ENCODE results near the gene CAD.
"Not testable (repeated sequence)": the region's sequence is repeated elsewhere in the genome, so short reads cannot be mapped to it uniquely, and the experiment has no call there.

The CAD gene

DNA sequence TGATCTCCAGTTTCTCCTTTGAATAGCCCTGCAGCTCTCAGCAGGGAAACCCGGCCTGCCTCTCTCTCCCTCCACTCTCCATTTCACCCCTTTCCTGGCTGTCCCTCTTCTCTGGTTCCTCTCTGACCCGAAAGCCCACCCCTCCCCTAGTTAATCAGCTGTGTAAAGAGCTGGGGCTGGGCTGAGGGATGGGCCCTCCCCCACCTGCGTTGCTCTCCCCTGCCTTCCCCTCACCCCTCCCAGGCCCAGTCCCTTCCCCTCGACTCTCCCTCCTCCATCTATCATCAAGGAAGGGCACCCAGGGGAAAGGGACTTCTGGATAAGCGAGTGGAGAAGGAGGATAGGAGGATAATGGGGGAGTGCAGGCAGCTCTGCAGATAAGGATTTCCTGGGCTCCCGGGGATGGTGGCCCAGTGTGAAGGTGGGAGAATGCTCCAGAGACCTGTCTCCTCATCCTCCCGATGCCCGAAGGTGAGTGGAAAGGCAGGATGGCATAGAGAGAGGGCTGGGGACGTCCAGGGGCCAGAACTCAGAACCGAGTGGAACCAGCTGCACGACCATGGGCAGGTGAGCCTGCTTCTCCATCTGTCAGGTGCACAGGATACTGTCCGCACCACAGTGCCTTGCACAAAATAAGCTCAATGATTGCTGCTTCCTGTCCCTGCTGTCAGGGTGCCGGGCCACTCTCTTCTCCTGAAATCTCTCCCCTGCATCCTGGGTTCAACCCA lies 33.6 kb downstream of the CAD start:
- DNase-seq (ENCODE audit: extremely low spot score, insufficient read length, low read depth) (no peak), FAIRE-seq (no peak)

DNA sequence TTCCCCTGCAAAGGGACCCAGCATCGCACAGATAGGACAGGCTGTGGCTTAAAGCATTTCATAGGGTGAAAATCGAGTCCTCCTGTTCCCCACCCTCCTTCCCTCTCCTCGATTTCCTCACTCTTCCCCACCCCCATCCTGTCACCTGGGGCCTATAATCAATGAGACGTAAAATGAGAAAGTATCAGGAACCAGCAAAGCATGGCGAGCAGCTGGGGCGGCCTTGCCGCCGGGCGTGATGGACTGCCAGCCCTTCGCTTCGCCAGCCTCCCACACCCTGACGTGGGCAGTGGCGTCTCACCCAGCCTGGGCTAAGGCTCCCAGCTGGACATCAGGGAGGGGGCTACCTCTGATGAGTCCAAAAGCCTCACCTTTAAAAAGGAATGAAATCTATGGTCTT lies 34.6 kb downstream of the CAD start:
- no peak for FAIRE-seq
- DNase-seq (ENCODE audit: extremely low spot score, insufficient read length, low read depth): no peak

GRCh38 chr2:27255187-27255586 lies 38.0 kb downstream of the CAD start:
- DNase-seq (ENCODE audit: extremely low spot score, insufficient read length, low read depth) (no peak), FAIRE-seq (no peak)

DNA sequence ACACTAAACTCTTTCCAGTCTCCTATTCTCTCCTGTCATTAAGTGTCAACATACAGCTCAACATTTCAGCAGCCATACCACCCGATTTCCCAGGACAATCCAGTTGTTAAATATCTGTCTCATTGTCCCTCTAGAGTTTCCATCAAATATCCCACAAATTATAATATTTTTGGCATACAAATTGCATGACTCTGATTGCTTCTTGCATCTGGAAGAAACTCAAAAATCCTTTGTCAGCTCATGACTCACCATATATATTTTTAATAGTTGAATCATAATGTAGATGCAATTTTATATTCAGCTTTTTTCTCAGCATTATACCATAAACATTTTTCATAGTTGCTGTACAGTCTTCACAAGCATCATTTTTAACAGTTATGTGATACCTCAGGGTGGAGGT lies 38.5 kb downstream of the CAD start:
- DNase-seq (ENCODE audit: extremely low spot score, insufficient read length, low read depth): no peak

DNA sequence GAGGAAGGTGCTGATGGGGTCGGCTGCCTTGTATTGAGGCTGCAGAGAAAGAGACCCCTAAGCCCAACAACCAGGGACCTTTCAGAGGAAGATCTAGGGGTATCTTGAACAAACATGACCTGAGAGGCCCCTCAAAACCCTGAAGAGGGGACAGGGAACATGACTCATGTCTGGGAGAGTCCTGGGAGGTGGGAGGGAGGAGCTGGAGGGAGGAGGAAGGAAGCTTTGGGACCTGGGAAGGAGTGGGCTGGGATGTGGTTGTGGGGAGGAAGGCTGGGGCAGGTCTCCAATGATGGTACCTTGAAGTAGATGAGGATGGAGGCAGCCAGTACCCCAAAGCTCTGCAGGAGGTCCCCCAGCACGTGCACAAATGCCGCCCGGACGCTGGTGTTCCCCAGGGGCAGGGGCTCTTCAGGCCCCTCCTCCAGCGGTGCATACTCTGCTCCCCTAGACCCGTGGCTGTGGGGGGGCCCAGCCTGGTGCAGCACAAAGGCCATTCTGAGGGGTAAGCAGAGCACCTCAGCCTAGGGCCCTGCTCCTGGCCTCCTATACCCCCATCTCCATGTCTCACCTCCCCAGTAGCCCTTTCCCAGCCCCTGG lies 39.8 kb downstream of the CAD start:
- DNase-seq (ENCODE audit: extremely low spot score, insufficient read length, low read depth) (no peak), FAIRE-seq (no peak)

More for the DNA sequence above, 38.5 kb downstream of the CAD start:
- no peak for FAIRE-seq

DNA sequence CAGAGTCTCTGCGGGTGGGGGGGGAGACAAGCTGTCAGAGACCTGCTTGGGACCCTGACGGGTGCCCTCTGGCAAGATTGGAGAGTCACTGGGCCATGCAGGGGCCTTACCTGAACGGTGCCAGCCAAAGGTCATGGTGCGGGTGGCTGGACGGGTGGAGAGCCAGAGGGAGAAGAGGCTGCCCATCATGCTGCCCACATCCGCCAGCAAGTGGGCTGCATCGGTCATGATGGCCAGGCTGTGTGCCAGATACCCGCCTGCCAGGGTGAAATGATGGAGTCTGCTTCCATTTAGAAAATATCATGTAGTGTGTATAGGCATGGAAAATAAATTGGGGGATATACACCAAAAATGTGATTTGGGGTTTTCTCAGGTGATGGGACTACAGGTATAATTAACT lies 40.9 kb downstream of the CAD start:
- no peak for FAIRE-seq

DNA sequence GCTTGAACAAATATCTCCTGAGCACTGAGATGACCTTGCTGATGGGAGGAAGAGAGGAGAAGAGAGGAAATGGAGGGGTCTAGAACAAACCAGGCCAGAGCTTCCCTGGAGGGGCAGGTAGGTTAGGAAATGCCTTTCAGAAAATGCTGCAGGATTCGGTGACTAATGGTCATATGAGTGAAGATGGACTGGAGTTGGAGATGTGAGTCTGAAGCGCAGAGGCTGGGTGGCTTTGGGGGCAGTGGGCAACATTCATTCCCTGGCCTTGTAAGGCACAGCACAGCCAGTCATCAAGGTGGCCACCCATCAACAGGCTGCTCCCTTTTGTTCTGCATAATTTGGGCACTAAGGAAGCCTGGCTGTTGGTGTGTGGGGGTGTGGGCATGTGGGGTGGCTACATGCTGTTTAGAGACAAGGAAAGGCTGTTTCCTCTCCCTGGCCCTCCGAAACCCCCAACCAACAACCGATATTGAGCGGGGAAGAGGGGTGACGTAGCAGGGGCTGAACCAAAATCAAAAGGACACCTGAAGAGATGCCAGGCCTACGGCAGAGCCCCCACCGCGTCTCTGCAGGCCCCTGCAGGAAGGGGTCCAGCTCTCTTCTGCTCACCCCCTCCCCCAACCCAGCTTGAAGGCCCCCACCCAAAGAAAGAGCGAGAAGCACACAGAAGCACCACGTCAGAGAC lies 44.2 kb downstream of the CAD start:
- FAIRE-seq (no peak), DNase-seq (ENCODE audit: extremely low spot score, insufficient read length, low read depth) (no peak)

More for the DNA sequence above, 40.9 kb downstream of the CAD start:
- no peak for DNase-seq (ENCODE audit: extremely low spot score, insufficient read length, low read depth)

DNA sequence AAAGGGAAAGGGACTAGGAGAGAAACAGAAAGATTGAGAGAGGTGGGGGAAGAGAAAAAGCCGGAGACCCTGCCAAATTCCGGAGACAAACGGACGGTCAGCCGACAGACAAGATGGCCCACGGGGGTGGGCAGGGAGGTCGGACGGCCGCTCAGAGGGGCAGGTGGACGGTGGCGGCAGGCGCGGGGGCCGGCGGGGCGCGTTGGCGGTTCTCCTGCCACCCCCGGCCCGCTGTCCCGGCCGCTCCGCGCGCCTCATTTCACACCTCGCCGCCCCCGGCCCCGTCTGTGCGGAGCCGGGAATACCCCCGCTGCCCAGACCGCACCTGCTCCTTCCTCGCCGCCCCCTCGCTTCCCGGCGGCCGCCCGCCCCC lies 44.7 kb downstream of the CAD start:
- FAIRE-seq (no peak), DNase-seq (ENCODE audit: extremely low spot score, insufficient read length, low read depth) (no peak)

DNA sequence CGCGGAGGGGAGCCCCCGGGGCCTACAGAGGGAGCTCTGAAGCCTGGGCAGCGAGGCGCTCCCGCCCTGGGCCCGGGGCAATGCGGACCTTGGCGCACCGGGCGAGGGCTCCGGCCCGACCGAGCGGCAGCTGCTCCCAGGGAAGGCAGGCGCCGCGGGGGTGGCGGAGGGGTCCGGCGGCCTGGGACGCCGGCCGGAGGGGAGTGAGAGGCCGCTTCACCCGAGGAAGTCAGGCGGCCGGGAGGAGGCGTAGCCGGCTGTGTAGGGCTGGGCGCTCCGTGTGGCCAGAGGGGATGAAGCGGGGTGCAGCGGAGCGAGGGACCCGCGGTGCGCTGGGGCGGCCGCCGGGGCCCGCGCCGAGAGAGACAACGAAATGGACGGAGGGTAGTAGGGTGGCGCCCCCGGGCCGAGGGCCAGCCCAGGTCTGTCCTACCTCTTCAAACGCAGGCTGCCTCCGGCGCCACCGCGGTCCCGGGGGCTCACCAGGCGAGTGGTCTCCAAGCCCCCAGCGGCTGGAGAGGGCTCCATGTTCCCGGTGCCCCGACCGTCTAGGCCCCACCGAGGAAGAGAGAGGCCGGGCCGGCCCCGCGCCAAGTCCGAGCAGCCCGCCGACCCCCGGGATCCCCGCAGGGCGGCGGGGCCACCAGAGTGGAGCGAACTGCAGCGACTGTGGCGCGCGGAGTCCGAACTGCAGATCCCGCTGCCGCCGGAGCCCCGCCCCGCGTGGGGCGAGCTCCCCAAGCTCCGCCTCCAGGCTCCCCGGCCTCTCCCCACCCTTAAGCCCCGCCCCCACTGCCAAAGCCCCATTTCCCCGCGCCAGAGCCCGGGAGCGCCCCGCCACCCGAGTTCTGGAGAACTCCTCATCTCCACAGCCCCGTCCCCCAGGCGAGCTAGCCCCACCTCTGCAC lies 45.5 kb downstream of the CAD start, which contains the start of gene SLC30A3:
Gene SLC30A3, minus strand, starts transcription at position 669 of the 908 bp plus-strand sequence. Its CDS starts 141 bp downstream, at position 528.
- peak; percentile 77 for DNase-seq (ENCODE audit: extremely low spot score, insufficient read length, low read depth)

DNA sequence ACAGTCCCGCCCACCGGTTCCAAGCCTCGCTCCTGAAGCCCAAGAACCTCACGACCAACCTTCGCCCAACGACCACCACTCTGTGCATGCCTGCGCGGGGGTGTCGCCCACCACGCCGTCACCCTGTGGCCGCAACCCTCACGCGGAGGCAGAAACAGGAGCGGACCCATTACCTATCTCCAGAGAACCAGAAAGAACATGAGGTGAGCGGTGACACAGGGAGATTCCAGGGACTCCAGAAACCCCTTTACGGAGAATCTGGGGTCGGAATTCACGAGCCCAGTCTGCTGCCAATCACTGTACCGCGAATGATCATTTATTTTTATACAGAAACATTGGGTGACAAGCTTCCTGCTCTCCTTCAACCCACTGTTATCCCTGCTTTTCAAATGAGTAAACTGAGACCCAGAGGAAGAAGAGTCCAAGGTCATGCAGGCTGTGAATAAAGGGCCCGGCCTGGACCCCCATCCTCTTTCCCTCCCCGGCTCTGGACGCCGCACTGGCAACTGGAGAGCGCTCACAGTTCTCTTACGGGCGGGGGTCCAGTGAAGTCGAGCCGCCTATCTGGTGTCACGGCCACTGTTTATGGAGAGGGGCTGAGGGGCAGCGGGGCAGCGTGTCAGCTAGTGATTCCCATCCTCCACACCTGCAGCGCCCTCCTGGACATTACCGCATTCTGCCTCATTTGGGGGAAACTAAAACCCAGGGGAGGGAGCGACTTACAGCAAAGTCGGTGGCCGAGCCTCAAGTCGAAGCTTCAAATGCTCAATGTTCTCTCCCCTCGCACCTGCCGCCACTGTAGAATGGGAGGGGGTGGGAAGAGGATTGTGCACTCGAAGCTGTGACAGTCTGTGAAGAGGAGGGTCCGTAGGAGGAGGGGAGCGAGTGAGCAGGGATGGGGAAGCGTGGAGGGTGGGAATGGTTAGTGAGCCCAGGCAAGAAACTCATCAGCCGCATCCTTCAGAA lies 46.4 kb downstream of the CAD start:
- DNase-seq (ENCODE audit: extremely low spot score, insufficient read length, low read depth) (no peak), FAIRE-seq (no peak)

More for the DNA sequence above, 45.5 kb downstream of the CAD start, which contains the start of gene SLC30A3:
- FAIRE-seq: no peak

GRCh38 chr2:27264253-27264752 lies 47.1 kb downstream of the CAD start:
- no peak for FAIRE-seq

GRCh38 chr2:27264753-27265535 lies 47.8 kb downstream of the CAD start:
- peak; percentile 61 for FAIRE-seq
- DNase-seq (ENCODE audit: extremely low spot score, insufficient read length, low read depth): peak; percentile 53

More at GRCh38 chr2:27264253-27264752, 47.1 kb downstream of the CAD start:
- DNase-seq (ENCODE audit: extremely low spot score, insufficient read length, low read depth): no peak

- FAIRE-seq (no peak), DNase-seq (ENCODE audit: extremely low spot score, insufficient read length, low read depth) (no peak)
Observed at GRCh38 chr2:27265536-27265870, 48.3 kb downstream of the CAD start.

DNA sequence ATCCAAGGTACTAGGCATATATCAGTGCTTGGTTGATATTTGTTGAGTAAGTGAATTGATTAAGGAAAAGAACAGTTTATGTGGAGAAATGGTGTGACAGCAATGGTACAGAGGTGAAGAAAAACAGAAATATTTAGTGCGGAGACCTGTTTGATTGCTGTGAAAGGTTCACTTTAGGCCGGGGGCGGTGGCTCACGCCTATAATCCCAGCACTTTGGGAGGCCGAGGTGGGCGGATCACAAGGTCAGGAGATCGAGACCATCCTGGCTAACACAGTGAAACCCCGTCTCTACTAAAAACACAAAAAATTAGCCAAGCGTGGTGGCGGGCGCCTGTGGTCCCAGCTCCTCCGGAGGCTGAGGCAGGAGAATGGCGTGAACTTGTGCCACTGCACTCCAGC lies 51.1 kb downstream of the CAD start:
- not testable (repeated sequence) for DNase-seq (ENCODE audit: extremely low spot score, insufficient read length, low read depth); FAIRE-seq

GRCh38 chr2:27270131-27270530 lies 53.0 kb downstream of the CAD start:
- FAIRE-seq (no peak), DNase-seq (ENCODE audit: extremely low spot score, insufficient read length, low read depth) (no peak)

DNA sequence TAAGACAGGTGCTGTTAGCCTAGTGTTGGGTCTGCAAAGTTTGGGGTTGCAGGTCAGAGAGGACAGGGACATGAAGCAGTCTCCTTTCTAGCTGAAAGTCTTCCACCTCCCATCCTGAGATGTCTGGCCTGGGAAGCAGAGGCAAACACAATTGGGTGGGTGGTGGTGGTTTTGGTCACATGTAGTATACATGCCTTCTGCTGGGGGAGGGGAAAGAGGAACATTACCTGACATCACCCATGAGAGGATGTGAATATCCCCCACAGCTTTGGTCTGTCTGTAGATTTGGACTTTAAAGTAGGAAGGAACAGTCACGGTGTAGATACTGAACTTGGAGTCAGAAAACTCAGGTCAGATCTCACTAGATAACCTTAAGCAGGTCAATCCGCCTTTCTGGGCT lies 53.5 kb downstream of the CAD start:
- DNase-seq (ENCODE audit: extremely low spot score, insufficient read length, low read depth) (no peak), FAIRE-seq (no peak)

DNA sequence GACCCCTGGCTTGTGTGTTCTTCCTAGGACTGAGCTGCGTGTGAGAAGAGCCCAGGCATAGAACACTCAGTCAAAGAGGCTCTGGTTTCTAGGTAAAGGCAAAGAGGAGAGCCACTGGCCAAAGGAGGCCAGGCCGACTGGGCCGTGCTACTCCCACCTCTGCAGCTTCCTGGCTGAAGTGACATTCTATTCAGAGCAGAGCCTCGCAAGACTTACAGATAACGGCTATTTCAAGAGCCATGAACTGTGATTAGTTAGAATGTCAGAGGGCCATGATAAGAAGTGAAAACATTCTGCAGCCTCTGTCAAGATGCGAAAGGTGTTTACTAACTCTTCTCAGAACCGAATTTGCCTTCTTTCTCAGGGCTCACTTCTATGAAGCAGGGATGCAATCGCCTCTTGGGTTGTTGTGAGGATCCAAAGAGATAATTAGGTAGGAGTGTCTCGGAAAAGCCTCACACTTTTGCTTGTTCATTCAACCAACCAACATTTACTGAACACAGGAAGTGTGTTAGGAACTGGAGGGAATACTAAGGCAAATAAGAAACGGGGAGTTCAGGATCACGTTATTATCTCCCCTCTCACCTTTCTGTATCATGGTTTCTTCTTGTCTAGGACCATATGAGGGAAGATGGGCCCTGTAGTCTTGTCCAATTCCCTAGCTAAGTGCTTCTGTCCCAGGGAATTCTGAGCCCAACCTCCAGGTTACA lies 54.6 kb downstream of the CAD start:
- DNase-seq (ENCODE audit: extremely low spot score, insufficient read length, low read depth): no peak
- FAIRE-seq: no peak

Measured in GM18507 (cell line).